NCI-H345 (cell line): ENCODE results near the gene PPP2R5C.

Experiments used
- DNase-seq: peaks from one replicate; lab custom pipeline; 2025; lab: John Stamatoyannopoulos, UW

Gene PPP2R5C

GRCh38 chr14:101950100-101950499 lies 188.6 kb downstream of the PPP2R5C start:
- no peak for DNase-seq

GRCh38 chr14:101950516-101951215 lies 189.2 kb downstream of the PPP2R5C start:
- DNase-seq = no peak

DNA sequence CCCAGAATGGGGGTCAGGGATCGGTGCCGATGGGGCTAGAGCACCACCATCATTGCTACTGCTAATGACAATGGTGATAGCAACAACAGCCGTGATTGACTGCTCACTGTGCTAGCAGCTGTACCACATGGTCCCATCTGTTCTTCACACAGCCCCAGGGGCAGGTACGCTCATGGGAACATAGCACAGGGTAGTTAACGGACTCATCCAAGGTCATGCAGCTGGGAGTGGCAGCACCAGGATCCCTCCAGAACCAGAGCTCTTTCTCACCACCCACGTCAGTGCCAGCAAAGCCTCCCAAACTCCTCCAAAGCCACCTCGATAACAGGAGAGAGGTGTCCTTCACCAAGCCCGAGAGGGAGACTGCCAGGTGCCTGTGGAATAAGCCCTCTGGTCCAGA lies 191.6 kb downstream of the PPP2R5C start:
- DNase-seq = no peak

DNA sequence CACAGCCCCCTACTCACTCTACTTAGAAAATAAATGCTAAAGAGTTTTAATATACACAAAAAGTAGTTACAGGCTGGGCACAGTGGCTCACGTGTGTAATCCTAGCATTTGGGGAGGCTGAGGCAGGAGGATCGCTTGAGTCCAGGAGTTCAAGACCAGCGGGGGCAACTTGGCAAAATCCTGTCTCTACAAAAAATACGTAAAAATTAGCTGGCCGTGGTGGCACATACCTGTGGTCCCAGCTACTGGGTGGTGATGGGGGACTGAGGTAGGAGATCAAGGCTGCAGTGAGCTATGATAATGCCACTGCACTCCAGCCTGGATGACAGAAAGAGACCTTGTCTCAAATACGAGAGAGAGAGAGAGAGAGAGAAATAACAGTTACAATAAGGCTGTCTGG lies 193.0 kb downstream of the PPP2R5C start:
- DNase-seq = no peak

DNA sequence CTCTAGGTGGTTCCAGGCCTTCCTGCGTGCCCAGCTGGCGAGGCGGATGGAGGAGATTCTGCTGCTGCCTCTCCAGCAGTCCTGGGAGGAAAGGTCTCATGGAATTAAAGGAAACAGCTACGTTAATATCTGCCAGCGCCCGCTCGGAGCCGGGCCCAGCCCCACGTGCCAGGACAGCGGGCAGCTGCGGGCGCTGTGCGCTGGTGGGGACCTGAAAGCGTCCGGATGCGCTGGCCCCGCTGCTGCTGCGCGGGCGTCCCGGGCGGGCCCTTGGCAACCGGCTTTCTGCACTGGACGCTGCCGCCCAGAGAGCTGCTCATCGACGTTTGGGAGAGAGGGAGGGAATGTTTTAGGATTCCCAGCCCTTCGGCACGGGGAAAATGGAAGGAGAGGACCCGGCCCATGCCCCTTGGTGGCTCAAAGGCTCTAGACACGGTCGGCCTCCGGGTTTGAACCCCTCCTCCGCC lies 194.2 kb downstream of the PPP2R5C start:
- no peak for DNase-seq

- DNase-seq = no peak
Measured at GRCh38 chr14:101956179-101956885, 194.8 kb downstream of the PPP2R5C start.

DNA sequence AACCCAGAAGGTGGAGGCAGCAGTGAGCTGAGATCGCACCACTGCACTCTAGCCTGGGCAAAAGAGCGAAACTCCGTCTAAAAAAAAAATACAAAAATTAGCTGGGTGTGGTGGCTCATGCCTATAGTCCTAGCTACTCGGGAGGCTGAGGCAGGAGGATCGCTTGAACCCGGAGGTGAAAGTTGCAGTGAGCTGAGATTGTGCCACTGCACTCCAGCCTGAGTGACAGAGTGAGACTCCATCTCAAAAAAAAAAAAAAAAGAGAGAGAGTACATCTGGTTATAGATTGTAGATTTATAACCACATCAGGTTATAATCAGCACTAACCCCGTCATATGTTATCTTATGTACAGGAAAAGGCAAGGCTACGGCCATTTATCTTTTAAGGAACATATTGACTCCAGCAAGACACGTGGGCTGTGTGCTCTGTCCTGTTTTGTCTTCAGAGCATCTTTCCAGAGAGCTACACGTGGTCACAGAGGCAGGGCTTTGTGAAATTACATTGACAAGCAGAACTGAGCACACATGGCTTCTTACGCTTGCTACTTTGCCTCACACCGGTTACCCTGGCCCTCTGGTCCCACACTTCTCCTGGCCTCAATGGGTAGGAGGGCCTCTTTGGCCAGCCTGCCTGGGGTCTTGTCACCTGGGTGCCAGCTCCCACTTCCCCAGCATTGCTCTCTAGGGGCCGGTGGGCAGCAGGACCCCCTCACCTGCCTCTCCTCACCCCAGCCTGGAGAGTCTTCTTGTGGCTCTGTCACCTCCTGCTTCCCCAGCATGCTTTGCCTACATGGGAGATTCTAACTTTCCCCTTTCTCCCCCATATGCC lies 196.1 kb downstream of the PPP2R5C start:
- DNase-seq = no peak

GRCh38 chr14:101958418-101959180 lies 197.1 kb downstream of the PPP2R5C start:
- no peak for DNase-seq

GRCh38 chr14:101959277-101959676 lies 197.8 kb downstream of the PPP2R5C start:
- no peak for DNase-seq

DNA sequence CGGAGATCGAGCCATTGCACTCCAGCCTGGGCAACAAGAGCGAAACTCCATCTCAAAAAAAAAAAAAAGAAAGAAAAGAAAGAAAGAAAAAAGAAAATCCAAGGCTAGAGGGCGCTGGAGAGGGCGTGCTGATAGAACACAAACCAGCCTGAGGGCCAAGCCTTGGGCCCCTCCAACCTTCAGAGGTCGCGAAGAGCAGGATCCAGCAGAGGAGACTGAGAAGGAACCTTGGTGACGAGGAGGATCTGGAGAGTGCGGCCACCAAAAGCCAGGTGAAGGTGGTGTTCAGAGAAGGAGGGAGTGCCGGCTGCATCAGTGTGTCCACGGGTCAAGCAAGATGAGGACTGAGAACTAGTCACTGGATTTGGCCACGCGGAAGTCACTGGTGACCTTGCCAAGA lies 198.7 kb downstream of the PPP2R5C start:
- no peak for DNase-seq

- peak; percentile 78 for DNase-seq
Measured at GRCh38 chr14:101961011-101961721, 199.7 kb downstream of the PPP2R5C start.

- DNase-seq = no peak
Measured at GRCh38 chr14:101961746-101962502, 200.4 kb downstream of the PPP2R5C start.

DNA sequence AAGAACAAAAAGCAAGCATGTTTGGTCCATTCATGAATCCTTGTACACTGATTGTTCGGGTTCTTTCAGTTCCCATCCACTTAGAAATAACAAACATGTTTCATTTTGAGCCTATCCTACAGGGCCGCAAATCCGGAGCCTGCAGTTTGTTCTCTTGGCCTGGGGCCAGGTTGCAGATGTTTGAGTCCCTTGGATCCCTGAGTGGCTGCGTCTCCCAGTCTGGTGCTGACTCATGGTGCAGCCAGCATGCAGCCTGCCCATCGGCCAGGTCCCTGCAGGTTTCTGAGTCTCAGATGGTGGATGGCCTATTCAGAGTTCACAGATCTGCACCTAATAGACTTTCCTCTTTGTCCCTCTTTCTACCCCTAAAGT lies 201.0 kb downstream of the PPP2R5C start:
- peak; percentile 94 for DNase-seq

DNA sequence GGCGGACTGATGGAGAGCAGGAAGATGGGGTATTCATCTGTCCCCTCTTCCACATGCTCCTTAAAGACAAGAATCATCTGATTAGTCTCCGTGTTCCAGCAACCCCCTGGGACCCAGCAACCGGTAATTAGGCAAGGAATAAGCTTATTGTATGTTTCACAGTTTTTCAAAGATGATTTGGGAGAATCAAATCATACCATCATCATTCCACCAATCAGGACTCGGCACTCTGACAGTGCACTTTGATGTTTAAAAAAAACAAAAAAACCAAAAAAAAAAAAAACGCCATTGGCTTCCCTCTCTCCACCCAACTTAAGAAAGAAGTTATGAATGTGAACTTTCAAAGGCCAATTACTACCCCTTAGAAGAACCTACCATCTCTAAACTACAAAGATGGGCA lies 201.5 kb downstream of the PPP2R5C start:
- DNase-seq = no peak

DNA sequence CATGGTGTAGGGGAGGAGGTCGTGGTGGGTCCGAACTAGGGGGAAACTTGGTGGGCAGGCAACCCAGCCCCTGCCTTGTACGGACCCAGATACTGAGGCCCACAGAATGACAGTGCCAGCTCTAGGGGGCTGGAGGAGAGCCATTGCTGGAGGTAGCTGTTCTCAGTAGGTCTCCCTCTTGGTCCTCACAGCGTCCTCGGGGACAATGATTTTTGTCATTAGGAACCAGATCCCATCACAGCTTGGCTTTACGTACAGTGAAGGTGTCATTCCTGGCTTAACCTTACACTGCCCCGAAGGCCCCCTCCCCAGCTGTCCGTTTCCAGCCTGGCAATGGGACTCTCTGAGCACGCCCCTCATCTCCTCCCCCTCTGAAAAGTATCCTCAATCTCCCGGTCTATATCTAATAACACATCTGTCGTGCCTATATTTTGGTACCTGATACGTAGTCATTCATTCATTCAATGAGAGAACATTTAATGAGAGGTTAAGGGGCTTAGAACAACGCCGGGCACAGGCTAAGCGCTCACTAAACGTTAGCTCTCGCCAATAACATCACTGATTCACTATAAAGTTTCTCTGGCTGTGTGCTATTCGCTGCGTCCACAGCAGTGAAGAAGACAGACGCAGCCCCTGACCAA lies 202.3 kb downstream of the PPP2R5C start:
- no peak for DNase-seq

- DNase-seq = peak; percentile 97
Measured at GRCh38 chr14:101964297-101965180, 203.0 kb downstream of the PPP2R5C start, which contains the start of gene DYNC1H1. Gene DYNC1H1 (plus strand): TSS chr14:101964573. CDS start chr14:101964692, 119 bp downstream.

DNA sequence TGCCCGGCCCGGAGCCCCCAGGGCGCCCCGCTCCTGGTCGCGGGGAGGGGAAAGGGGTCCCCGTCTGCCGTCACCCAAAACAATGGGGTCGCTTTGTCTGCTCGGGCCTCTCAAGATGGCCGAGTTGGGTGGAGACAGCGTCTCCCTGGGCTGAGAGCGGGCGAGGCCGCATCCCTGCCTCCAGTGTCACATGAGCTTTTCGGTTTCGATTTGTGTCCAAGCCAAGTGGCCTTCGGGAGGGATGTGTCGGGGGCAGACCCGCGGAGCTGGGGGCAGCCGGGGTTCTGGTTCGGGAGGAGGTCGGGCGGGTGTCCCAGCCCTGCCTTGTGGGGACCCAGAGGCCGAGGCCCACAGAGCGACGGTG lies 203.7 kb downstream of the PPP2R5C start:
- DNase-seq = peak; percentile 70

GRCh38 chr14:101965770-101966722 lies 204.5 kb downstream of the PPP2R5C start:
- DNase-seq = no peak
